Sciatic nerve (tissue), 2 donors: ENCODE measurements around the gene ST6GALNAC5. TPM values are rescaled to one million over a fixed set of nuclear protein-coding genes. Genes with fewer than 3 reads are reported as not detected.

ENCODE experiments used
- ATAC-seq: fragments of 200-7000 bp; cut with Tn5 transposase; one replicate; pipeline ENCODE4 v1.9.1; 2020; ENCODE audit warnings: mild to moderate bottlenecking, moderate library complexity
- DNase-seq: peaks from one replicate; pipeline ENCODE4 v3.0.0-alpha.2; 2020; ENCODE audit warnings: low spot score
- intact Hi-C: fragments of 100-400 bp; cut with DNase I; formaldehyde crosslinking; loops from one replicate; pipeline ENCODE4 v1.14.2; 2022
- total RNA-seq: library from RNA; stranded (reverse); fragmentation: NEBNext Ultra II Directional; extraction: Animal tissue kit (Norgen Biotek cat#: 25700); gene quantifications from one replicate; pipeline ENCODE4 v1.2.1, GENCODE V29; 2021
- donor health status: DM: no; HTN: no; CAD: no.
- donor health status: DM: no; HTN: no; CAD: no.

ST6GALNAC5 gene
- total RNA-seq, 1 donor from 2014 or later, result 20.0 TPM

- ATAC-seq (no peak), DNase-seq (no peak)
- intact Hi-C loops, result no loop called here
These were observed 163.3 kb downstream of the ST6GALNAC5 start for GRCh38 chr1:77030401-77031105.

GRCh38 chr1:77031106-77031662 lies 163.9 kb downstream of the ST6GALNAC5 start:
- peak; percentile 76 for ATAC-seq
- no peak for DNase-seq
- intact Hi-C loops, result no loop called here

GRCh38 chr1:77036560-77036959 lies 169.3 kb downstream of the ST6GALNAC5 start:
- intact Hi-C loops, result no loop called here
- ATAC-seq (no peak), DNase-seq (no peak)

GRCh38 chr1:77037038-77037437 lies 169.8 kb downstream of the ST6GALNAC5 start:
- ATAC-seq (no peak), DNase-seq (no peak)
- intact Hi-C loops, result no loop called here

- DNase-seq, result no peak
These were observed 170.7 kb downstream of the ST6GALNAC5 start for GRCh38 chr1:77038000-77038399.

GRCh38 chr1:77039111-77039510 lies 171.8 kb downstream of the ST6GALNAC5 start:
- no peak for DNase-seq
- intact Hi-C loops, result no loop called here
- no peak for ATAC-seq

More at GRCh38 chr1:77038000-77038399, 170.7 kb downstream of the ST6GALNAC5 start:
- intact Hi-C loops, result no loop called here
- ATAC-seq, result no peak

GRCh38 chr1:77039739-77040138 lies 172.5 kb downstream of the ST6GALNAC5 start:
- no peak for DNase-seq

GRCh38 chr1:77040826-77041225 lies 173.5 kb downstream of the ST6GALNAC5 start:
- ATAC-seq (no peak), DNase-seq (no peak)
- intact Hi-C loops, result no loop called here

More at GRCh38 chr1:77039739-77040138, 172.5 kb downstream of the ST6GALNAC5 start:
- ATAC-seq, result peak; percentile 86
- intact Hi-C loops, result no loop called here

- DNase-seq (no peak), ATAC-seq (no peak)
- intact Hi-C loops, result no loop called here
These were observed 177.0 kb downstream of the ST6GALNAC5 start for GRCh38 chr1:77044133-77044849.

GRCh38 chr1:77047575-77047974 lies 180.3 kb downstream of the ST6GALNAC5 start:
- ATAC-seq (no peak), DNase-seq (no peak)
- intact Hi-C loops, result no loop called here

- ATAC-seq, result no peak
- DNase-seq, result no peak
- intact Hi-C loops, result no loop called here
These were observed 180.8 kb downstream of the ST6GALNAC5 start for GRCh38 chr1:77047978-77048614.

GRCh38 chr1:77048615-77049005 lies 181.3 kb downstream of the ST6GALNAC5 start:
- ATAC-seq (no peak), DNase-seq (no peak)
- intact Hi-C loops, result no loop called here

GRCh38 chr1:77051425-77051824 lies 184.1 kb downstream of the ST6GALNAC5 start:
- intact Hi-C loops, result no loop called here
- no peak for DNase-seq
- ATAC-seq, result no peak

GRCh38 chr1:77056525-77056924 lies 189.2 kb downstream of the ST6GALNAC5 start:
- no peak for DNase-seq
- ATAC-seq, result no peak
- intact Hi-C loops, result no loop called here

- intact Hi-C loops, result no loop called here
- ATAC-seq, result no peak
- DNase-seq, result no peak
These were observed 190.8 kb downstream of the ST6GALNAC5 start for GRCh38 chr1:77057994-77058585.

- intact Hi-C loops, result no loop called here
- ATAC-seq, result no peak
These were observed 192.7 kb downstream of the ST6GALNAC5 start for GRCh38 chr1:77060000-77060399.

GRCh38 chr1:77061162-77061561 lies 193.9 kb downstream of the ST6GALNAC5 start:
- ATAC-seq (no peak), DNase-seq (no peak)
- intact Hi-C loops, result no loop called here

More at GRCh38 chr1:77060000-77060399, 192.7 kb downstream of the ST6GALNAC5 start:
- no peak for DNase-seq

- ATAC-seq, result no peak
- intact Hi-C loops, result no loop called here
- DNase-seq, result no peak
These were observed 195.8 kb downstream of the ST6GALNAC5 start for GRCh38 chr1:77063118-77063517.

GRCh38 chr1:77064246-77064645 lies 197.0 kb downstream of the ST6GALNAC5 start:
- intact Hi-C loops, result no loop called here
- ATAC-seq, result no peak
- DNase-seq, result no peak
